HG02852 (cell line): ENCODE data around the gene NUMB.
"Not testable (repeated sequence)": the region's sequence is repeated elsewhere in the genome, so short reads cannot be mapped to it uniquely, and the experiment has no call there.

ENCODE experiments used
- ATAC-seq: cut with Tn5 transposase; IDR thresholded peaks from one replicate; pipeline ENCODE4 v1.9.1; 2021; ENCODE audit warnings: mild to moderate bottlenecking, moderate library complexity; ENCODE audit not compliant: unreplicated experiment

Gene NUMB

DNA sequence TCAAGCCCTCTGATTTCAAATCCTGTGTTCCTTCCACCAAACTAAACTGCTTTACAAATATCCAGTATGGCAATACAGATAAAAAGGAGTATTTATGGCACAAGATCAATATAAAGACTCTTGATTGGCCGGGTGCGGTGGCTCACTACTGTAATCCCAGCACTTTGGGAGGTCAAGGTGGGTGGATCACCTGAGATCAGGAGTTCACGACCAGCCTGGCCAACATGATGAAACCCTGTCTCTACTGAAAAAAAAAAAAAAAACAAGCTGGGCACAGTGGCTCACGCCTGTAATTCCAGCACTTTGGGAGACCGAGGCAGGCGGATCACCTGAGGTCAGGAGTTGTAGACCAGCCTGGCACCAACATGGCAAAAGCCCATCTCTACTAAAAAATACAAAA lies 35.3 kb downstream of the NUMB start:
- ATAC-seq: not testable (repeated sequence)

DNA sequence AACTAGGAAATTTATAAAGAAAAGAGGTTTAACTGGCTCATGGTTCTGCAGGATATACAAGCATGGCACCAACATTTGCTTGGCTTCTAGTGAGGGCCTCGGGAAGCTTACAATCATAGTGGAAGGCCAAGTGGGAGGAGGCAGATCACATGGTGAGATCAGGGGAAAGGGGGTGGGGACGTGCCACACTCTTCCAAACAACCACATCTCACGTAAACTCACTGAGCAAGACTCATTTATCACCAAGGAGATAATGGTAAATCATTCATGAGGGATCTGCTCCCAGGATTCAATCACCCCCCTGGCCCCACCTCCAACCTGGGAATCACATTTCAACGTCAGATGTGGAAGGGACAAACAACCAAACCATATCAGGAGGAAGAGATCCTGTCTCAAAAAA lies 35.8 kb downstream of the NUMB start:
- no peak for ATAC-seq

DNA sequence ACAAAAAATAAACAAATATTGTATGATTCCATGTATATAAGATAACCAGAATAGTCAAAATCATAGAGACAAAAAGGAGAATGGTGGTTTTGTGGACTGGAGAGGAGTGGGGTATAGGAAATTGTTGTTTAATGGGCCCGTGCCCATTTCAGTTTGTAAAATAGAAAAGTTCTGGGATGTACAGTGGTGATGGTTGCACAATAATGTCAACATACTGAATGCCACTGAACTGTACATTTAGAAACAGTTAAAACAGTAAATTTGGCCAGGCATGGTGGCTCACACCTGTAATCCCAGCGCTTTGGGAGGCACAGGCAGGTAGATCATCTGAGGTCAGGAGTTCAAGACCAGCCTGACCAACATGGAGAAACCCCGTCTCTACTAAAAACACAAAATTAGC lies 40.1 kb downstream of the NUMB start:
- no peak for ATAC-seq

DNA sequence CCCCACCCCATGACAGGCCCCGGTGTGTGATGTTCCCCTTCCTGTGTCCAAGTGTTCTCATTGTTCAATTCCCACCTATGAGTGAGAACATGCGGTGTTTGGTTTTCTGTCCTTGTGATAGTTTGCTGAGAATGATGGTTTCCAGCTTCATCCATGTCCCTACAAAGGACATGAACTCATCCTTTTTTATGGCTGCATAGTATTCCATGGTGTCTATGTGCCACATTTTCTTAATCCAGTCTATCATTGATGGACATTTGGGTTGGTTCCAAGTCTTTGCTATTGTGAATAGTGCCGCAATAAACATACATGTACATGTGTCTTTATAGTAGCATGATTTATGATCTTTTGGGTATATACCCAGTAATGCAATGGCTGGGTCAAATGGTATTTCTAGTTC lies 52.1 kb downstream of the NUMB start:
- not testable (repeated sequence) for ATAC-seq

- ATAC-seq: no peak
These were observed 55.1 kb downstream of the NUMB start for GRCh38 chr14:73403181-73403752.

DNA sequence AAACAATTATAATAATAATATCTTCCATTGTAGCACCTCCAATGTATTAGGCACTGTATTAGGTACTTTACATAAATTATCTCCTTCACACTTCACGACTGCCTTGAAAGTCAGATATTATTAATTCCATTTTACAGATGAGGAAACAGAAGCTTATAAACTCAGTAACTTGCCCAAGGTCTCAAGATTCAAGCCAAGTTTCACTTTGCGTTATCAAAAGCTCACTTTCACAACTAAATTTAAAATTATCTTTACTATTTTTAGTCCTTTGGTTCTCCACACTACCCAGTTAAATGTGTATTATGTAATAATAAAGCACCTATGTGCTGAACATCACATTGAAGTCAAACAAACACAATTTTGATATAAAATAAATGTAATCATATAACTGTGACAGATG lies 55.8 kb downstream of the NUMB start:
- ATAC-seq: no peak

DNA sequence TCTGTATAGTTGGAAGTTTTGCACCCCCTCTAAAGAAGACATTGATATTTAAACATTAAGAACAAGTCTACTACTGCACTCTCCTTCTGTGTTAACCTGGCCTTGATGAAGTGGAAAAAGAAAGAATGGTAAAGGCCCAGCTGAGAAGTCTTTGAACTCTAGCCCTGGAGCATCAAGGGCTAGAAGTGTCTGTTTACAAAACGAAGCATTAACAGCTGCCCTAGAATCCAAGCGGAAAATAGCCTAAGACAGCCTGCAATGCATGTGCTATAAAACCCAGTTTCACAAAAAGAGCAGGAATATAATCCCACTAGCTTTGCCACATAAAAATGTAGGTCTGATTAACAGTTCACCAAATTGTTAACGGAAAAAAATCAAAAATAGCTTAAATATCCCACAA lies 60.5 kb downstream of the NUMB start:
- ATAC-seq: no peak

GRCh38 chr14:73394317-73394716 lies 64.0 kb downstream of the NUMB start:
- no peak for ATAC-seq

DNA sequence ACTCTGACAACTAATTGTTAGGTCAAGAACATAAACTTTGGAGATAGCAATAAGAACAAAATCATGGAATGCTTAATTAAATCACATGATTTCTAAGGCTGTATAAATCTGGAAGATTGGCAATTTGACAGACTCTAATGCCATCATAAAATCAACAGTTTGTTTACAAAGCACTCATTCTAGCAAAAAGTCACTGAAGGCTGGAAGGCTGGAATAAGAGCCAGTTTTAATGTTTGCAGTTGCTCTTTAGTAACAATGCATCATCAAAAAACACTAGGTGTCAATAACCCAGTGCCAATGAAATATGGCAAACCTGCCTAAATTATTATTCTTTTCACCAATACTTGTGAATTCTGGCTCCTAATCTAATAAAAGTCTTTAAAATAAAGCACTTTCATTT lies 65.0 kb downstream of the NUMB start:
- no peak for ATAC-seq

DNA sequence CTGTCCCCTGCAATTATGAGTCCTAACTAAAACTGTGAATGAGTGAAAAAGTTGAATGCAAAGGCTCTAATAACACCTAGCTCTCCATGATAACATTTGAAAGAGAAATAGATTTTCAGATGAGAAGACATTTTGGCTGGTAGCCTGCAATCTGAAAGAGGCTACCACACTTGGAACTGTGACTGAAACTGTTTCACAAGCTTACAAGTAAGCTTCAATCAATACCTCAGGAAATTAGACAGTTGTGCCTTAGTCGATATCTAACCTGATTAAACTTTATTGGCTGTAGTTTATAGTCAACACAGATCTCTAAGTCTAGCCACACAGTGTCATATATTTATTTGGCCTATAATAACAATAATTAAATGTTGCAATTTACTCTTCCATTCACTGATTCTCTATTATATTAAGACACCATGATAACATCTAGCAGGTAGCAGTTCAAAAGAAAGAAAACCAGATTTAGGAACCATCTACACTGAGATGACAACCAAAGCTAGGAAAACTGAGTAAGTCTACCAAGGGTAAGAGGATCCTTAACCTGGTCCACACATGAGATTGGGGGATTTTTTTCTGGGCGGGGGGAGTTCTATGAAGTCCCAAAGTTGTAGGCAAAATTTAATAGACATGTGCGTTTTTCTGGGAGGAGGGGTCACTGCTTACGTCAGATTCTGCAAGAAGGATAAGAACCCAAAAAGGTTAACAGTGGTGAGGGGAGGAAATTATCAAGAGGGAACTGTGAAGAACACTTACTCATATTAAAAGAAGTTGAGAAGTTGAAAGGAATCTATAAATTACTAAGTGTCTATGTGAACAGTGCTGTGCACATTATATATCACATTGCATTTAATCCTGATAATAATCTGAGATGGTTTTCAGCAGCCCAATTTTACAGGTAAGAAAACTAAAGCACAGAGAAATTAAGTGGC lies 65.8 kb downstream of the NUMB start:
- no peak for ATAC-seq

DNA sequence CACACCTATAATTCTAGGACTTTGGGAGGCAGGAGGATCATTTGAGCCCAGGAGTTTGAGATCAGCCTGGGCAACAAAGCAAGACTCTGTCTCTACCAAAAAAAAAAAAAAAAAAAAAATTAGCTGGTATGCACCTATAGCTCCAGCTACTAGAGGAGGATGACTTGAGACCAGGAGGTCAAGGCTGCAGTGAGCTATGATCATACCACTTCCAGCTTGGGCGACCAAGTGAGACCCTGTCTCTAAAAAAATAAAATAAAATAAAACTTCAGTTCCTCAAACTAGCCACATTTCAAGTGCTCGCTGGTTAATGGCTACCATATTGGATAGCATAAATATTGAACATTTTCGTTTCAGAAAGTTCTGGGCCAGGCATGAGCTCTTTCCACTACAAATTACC lies 70.5 kb downstream of the NUMB start:
- not testable (repeated sequence) for ATAC-seq

DNA sequence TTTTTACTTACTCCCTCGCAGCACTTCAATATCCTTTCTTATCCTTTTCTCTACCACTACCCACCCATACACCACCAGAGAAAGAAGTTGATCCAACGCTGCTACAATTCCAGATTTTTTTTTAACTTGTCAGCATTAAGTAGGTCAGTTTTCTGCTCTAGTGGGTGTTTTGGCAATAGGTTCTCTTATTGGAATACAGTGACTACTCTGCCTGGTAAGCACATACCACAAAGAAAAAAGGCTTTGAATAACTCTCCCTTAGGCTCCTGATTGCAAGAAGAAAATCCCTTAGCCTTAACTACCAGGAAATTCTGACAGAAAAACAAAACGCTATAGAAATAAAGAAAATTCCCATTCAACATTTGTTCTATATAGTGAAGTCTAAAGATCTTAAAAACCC lies 72.0 kb downstream of the NUMB start:
- no peak for ATAC-seq

DNA sequence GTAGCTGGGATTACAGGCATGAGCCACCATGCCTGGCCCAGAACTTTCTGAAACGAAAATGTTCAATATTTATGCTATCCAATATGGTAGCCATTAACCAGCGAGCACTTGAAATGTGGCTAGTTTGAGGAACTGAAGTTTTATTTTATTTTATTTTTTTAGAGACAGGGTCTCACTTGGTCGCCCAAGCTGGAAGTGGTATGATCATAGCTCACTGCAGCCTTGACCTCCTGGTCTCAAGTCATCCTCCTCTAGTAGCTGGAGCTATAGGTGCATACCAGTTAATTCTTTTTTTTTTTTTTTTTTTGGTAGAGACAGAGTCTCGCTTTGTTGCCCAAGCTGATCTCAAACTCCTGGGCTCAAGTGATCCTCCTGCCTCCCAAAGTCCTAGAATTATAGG lies 73.3 kb downstream of the NUMB start:
- not testable (repeated sequence) for ATAC-seq

GRCh38 chr14:73383356-73383755 lies 75.0 kb downstream of the NUMB start:
- no peak for ATAC-seq

GRCh38 chr14:73381380-73382013 lies 76.8 kb downstream of the NUMB start:
- no peak for ATAC-seq

DNA sequence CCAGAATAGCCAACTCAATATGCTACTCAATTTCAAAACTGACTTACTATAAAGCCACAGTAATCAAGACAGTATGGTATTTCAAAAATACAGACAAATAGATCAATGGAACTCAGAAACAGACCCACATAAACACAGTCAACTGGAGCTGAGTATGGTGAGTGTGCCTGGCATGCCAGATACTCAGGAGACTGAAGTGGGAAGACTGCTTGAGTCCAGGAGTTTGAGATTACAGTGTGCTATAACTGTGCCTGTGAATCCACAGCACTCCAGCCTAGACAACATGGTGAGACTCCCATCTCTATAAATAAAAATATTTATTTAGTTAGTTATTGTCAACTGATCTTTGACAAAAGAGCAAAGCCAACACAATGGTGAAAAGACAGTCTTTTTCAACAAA lies 81.8 kb downstream of the NUMB start:
- ATAC-seq: no peak

DNA sequence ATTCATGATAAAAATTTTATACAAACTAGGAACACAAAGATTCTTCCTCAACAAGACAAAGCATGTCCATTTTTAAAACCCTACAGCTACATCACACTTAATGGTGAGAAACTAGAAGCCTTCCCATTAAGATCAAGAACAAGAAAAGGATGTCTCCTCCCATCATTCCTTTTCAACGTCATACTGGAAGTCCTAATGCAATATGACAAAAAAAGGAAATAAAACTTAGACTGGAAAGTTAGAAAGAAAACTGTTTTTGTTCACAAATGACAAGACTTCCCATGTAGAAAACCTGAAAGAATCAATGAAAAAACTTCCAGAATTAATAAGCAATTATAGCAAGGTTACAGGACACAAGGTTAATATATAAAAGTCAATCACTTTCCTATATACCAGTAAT lies 82.5 kb downstream of the NUMB start:
- ATAC-seq: no peak

DNA sequence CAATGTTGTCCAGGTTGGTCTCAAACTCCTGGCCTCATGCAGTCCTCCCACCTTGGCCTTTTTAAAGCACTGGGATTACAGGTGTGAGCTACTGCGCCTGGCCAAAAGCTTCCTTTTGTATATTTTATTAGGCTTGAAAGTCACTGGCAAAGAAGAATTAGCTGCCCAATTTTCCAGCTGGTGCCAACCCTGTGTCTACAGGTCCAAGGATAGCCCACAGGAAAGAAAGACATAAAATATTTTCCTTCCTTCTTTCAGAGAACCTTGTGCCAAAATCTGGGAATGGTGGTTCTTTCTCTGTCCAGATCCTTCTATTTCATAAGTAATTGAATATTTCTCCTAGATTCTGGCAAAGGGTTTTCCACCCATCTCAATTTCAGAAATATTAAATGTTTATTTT lies 84.1 kb downstream of the NUMB start:
- ATAC-seq: no peak

DNA sequence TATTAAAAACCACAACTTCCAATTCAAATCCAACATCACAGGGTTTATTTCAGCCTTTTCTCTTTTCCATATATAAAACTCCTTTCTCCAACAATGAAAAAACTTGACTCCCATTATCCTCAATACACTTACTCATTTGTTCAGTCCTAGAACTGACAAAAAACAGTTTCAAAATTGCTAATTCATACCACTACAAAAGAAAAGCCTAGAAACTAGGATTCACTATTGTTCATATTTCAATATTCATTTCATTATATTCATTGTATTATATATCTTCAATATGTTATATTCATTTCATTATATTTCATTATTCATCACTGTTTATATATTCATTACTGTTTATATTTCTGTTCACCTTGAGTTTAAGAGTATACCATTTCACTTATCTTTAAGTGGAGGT lies 85.8 kb downstream of the NUMB start:
- ATAC-seq: no peak

DNA sequence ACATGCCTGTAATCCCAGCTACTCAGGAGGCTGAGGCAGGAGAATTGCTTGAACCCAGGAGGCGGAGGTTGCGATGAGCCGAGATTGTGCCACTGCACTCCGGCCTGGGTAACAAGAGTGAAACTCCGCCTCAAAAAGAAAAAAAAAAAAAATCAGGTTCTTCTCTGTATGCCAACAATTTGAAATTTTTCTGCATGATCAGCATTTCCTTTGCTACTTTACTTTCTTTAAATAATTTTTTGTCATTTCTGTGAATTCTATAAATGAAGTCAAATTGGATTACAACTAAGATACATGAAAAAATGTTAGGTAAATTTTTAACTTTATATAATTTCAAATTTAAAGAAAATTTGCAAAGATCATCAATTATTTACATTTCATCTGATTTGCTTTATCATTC lies 87.8 kb downstream of the NUMB start:
- no peak for ATAC-seq

DNA sequence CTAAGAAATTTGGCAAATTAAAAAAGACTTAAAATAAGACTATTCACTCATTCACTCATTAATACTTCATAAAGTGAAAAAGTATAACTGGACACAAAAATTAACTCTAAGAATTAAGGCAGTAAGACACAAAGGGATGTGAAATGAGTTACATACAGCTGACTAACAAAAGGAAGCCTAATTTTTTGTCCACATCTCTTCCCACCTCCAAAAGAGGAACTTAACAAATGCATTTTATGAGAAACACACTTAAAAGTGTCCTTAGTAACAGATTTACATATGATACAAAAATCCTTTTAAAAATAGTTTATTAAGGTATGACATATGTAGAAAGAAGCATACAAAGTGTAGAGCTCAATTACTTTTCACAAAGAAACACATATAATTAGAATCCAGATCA lies 88.9 kb downstream of the NUMB start:
- no peak for ATAC-seq

DNA sequence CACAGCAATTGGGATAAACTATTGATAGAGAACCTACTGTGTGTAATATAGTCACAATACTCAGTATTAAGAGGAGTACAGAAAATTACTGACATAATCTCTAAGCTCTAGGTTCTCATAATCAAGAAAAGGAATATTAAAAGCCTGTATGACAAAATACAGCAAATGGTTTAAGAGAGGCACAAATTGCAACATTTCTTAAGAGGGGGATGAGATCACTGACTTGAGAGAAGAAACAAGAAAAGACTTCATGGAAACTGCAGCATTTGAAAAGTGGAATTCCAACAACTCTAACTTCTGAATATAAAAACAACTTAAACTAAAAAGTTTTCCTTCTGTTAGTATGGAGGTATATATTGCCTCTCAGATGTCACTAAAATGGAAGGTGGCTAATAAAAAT lies 89.7 kb downstream of the NUMB start:
- no peak for ATAC-seq
